ENCODE results near the gene ASB13.

The ASB13 gene

GRCh38 chr10:5684318-5684970 lies 18.0 kb upstream of the ASB13 start, which contains the start of gene TASOR2 (continued):
- TF ChIP-seq, protein P1, sequence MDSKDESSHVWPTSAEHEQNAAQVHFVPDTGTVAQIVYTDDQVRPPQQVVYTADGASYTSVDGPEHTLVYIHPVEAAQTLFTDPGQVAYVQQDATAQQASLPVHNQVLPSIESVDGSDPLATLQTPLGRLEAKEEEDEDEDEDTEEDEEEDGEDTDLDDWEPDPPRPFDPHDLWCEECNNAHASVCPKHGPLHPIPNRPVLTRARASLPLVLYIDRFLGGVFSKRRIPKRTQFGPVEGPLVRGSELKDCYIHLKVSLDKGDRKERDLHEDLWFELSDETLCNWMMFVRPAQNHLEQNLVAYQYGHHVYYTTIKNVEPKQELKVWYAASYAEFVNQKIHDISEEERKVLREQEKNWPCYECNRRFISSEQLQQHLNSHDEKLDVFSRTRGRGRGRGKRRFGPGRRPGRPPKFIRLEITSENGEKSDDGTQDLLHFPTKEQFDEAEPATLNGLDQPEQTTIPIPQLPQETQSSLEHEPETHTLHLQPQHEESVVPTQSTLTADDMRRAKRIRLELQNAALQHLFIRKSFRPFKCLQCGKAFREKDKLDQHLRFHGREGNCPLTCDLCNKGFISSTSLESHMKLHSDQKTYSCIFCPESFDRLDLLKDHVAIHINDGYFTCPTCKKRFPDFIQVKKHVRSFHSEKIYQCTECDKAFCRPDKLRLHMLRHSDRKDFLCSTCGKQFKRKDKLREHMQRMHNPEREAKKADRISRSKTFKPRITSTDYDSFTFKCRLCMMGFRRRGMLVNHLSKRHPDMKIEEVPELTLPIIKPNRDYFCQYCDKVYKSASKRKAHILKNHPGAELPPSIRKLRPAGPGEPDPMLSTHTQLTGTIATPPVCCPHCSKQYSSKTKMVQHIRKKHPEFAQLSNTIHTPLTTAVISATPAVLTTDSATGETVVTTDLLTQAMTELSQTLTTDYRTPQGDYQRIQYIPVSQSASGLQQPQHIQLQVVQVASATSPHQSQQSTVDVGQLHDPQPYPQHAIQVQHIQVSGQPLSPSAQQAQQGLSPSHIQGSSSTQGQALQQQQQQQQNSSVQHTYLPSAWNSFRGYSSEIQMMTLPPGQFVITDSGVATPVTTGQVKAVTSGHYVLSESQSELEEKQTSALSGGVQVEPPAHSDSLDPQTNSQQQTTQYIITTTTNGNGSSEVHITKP (tag by site-specific recombination; IDR thresholded peaks at IDR 0.05): peak; percentile 76
- peak; percentile 47 for TF ChIP-seq ZBTB11 (tag by site-specific recombination; conservative IDR thresholded peaks at IDR 0.05; ENCODE audit: low read depth)
- TF ChIP-seq GLIS1 (tag by site-specific recombination; IDR thresholded peaks at IDR 0.05): peak; percentile 55
- no peak for TF ChIP-seq ZNF133 (tag by site-specific recombination; IDR thresholded peaks at IDR 0.05)
- TF ChIP-seq, protein P2, sequence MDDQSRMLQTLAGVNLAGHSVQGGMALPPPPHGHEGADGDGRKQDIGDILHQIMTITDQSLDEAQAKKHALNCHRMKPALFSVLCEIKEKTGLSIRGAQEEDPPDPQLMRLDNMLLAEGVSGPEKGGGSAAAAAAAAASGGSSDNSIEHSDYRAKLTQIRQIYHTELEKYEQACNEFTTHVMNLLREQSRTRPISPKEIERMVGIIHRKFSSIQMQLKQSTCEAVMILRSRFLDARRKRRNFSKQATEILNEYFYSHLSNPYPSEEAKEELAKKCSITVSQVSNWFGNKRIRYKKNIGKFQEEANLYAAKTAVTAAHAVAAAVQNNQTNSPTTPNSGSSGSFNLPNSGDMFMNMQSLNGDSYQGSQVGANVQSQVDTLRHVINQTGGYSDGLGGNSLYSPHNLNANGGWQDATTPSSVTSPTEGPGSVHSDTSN (CRISPR knock-in tag; IDR thresholded peaks at IDR 0.05): peak; percentile 16; the same call in 1 of the 2 replicates
- TF ChIP-seq GLIS2 (tag by site-specific recombination; IDR thresholded peaks at IDR 0.05): peak; percentile 51
- TF ChIP-seq ZNF335 (tag by site-specific recombination; conservative IDR thresholded peaks at IDR 0.05): peak; percentile 81
- TF ChIP-seq ZNF670 (tag by site-specific recombination; IDR thresholded peaks at IDR 0.05; ENCODE audit: low read depth): no peak
- no peak for TF ChIP-seq ZNF624 (tag by site-specific recombination; IDR thresholded peaks at IDR 0.05)
- TF ChIP-seq, protein P3, sequence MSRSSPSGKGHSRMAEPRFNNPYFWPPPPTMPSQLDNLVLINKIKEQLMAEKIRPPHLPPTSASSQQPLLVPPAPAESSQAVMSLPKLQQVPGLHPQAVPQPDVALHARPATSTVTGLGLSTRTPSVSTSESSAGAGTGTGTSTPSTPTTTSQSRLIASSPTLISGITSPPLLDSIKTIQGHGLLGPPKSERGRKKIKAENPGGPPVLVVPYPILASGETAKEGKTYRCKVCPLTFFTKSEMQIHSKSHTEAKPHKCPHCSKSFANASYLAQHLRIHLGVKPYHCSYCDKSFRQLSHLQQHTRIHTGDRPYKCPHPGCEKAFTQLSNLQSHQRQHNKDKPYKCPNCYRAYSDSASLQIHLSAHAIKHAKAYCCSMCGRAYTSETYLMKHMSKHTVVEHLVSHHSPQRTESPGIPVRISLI (tag by site-specific recombination; IDR thresholded peaks at IDR 0.05): peak; percentile 73; the same call in 1 of the 2 replicates
- TF ChIP-seq TRIM28 (IDR thresholded peaks at IDR 0.05; ENCODE audit: borderline replicate concordance, low read length): 0 out of 2 replicates have a peak, but pooled peaks have one; percentile 62
- TF ChIP-seq ZNF146 (tag by site-specific recombination; IDR thresholded peaks at IDR 0.05): no peak
- TF ChIP-seq ZNF513 (tag by site-specific recombination; IDR thresholded peaks at IDR 0.05): no peak
- TF ChIP-seq ZNF19 (tag by site-specific recombination; IDR thresholded peaks at IDR 0.05; ENCODE audit: low read depth): no peak
- peak; percentile 66 for TF ChIP-seq ZBTB8A (tag by site-specific recombination; IDR thresholded peaks at IDR 0.05)
- TF ChIP-seq ZNF521 (tag by site-specific recombination; IDR thresholded peaks at IDR 0.05): no peak
- 0 out of 2 replicates have a peak, but pooled peaks have one; percentile 75 for TF ChIP-seq ZSCAN30 (tag by site-specific recombination; IDR thresholded peaks at IDR 0.05)
- TF ChIP-seq ZNF324 (tag by site-specific recombination; IDR thresholded peaks at IDR 0.05): peak; percentile 49
- TF ChIP-seq, protein P4, sequence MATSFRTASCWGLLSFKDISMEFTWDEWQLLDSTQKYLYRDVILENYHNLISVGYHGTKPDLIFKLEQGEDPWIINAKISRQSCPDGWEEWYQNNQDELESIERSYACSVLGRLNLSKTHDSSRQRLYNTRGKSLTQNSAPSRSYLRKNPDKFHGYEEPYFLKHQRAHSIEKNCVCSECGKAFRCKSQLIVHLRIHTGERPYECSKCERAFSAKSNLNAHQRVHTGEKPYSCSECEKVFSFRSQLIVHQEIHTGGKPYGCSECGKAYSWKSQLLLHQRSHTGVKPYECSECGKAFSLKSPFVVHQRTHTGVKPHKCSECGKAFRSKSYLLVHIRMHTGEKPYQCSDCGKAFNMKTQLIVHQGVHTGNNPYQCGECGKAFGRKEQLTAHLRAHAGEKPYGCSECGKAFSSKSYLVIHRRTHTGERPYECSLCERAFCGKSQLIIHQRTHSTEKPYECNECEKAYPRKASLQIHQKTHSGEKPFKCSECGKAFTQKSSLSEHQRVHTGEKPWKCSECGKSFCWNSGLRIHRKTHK (tag by site-specific recombination; IDR thresholded peaks at IDR 0.05): no peak
- 0 out of 2 replicates have a peak, but pooled peaks have one; percentile 17 for TF ChIP-seq ZNF701 (tag by site-specific recombination; IDR thresholded peaks at IDR 0.05)
- TF ChIP-seq ZFHX2 (tag by site-specific recombination; conservative IDR thresholded peaks at IDR 0.05): peak; percentile 60
- peak; percentile 92 for TF ChIP-seq ZNF610 (tag by site-specific recombination; IDR thresholded peaks at IDR 0.05; ENCODE audit: borderline replicate concordance)
- peak; percentile 99 for TF ChIP-seq ZNF10 (tag by site-specific recombination; IDR thresholded peaks at IDR 0.05)
- TF ChIP-seq ZNF292 (tag by site-specific recombination; IDR thresholded peaks at IDR 0.05; ENCODE audit: borderline replicate concordance, low read depth): no peak
- TF ChIP-seq SP2 (tag by site-specific recombination; IDR thresholded peaks at IDR 0.05): peak; percentile 92
- peak; percentile 16 for TF ChIP-seq KLF10 (tag by site-specific recombination; IDR thresholded peaks at IDR 0.05)

All from HEK293 (cell line).